Mucosa of stomach (tissue), 1 donor: Measurements from ENCODE around the gene AGMAT.

Source experiments
- H3K27me3 ChIP-seq: one replicate; pipeline ENCODE4 v1.7.0; 2013; ENCODE audit warnings: mild to moderate bottlenecking, low read length; ENCODE audit not compliant: control insufficient read depth, insufficient read depth
- H3K36me3 ChIP-seq: one replicate; pipeline ENCODE4 v1.7.0; 2013; ENCODE audit warnings: low read length; ENCODE audit not compliant: control insufficient read depth, insufficient read depth
- H3K4me1 ChIP-seq: one replicate; pipeline ENCODE4 v1.7.0; 2013; ENCODE audit warnings: mild to moderate bottlenecking, low read length; ENCODE audit not compliant: control insufficient read depth, insufficient read depth
- H3K4me3 ChIP-seq: one replicate; pipeline ENCODE4 v1.7.0; 2013; ENCODE audit warnings: low read length
- H3K9ac ChIP-seq: one replicate; pipeline ENCODE4 v1.7.0; 2013; ENCODE audit warnings: mild to moderate bottlenecking, low read length, moderate library complexity
- H3K9me3 ChIP-seq: one replicate; pipeline ENCODE4 v1.7.0; 2013; ENCODE audit warnings: mild to moderate bottlenecking, low read length, moderate library complexity; ENCODE audit not compliant: control insufficient read depth
- donor health status: Pancreatic carcinoma.

Gene AGMAT

GRCh38 chr1:15542388-15543250 lies 42.2 kb downstream of the AGMAT start:
- Histone ChIP-seq H3K4me1 (no peaks in the 10 kb centered on the region), H3K27me3 (no peaks in the 10 kb centered on the region), H3K9ac (no peak overlapping the region), H3K36me3 (peaks cover 8% of the 10 kb centered on the region), H3K4me3 (no peak overlapping the region), H3K9me3 (no peaks in the 10 kb centered on the region)

- Histone ChIP-seq H3K27me3 (no peaks in the 10 kb centered on the region), H3K9me3 (no peaks in the 10 kb centered on the region), H3K36me3 (peaks cover 11% of the 10 kb centered on the region), H3K4me3 (no peak overlapping the region), H3K9ac (no peak overlapping the region), H3K4me1 (no peaks in the 10 kb centered on the region)
These were observed 43.5 kb downstream of the AGMAT start for GRCh38 chr1:15541231-15541792.

- H3K9me3 ChIP-seq: no peaks in the 10 kb centered on the region
- H3K4me3 ChIP-seq: no peak overlapping the region
- H3K36me3 ChIP-seq: peaks cover 11% of the 10 kb centered on the region
- H3K4me1 ChIP-seq: no peaks in the 10 kb centered on the region
- no peaks in the 10 kb centered on the region for H3K27me3 ChIP-seq
- H3K9ac ChIP-seq: no peak overlapping the region
These were observed 44.7 kb downstream of the AGMAT start for GRCh38 chr1:15540186-15540585.

GRCh38 chr1:15538771-15539170 lies 46.1 kb downstream of the AGMAT start:
- Histone ChIP-seq H3K27me3 (no peaks in the 10 kb centered on the region), H3K36me3 (peaks cover 11% of the 10 kb centered on the region), H3K9me3 (no peaks in the 10 kb centered on the region), H3K4me1 (no peaks in the 10 kb centered on the region), H3K9ac (no peak overlapping the region), H3K4me3 (no peak overlapping the region)

GRCh38 chr1:15531682-15532081 lies 53.2 kb downstream of the AGMAT start:
- H3K4me1 ChIP-seq: peaks cover 5% of the 10 kb centered on the region
- H3K36me3 ChIP-seq: no peaks in the 10 kb centered on the region
- H3K4me3 ChIP-seq: no peak overlapping the region
- H3K9me3 ChIP-seq: no peaks in the 10 kb centered on the region
- no peak overlapping the region for H3K9ac ChIP-seq
- H3K27me3 ChIP-seq: no peaks in the 10 kb centered on the region

- Histone ChIP-seq H3K9me3 (no peaks in the 10 kb centered on the region), H3K27me3 (no peaks in the 10 kb centered on the region), H3K36me3 (no peaks in the 10 kb centered on the region), H3K9ac (no peak overlapping the region), H3K4me3 (no peak overlapping the region), H3K4me1 (peaks cover 9% of the 10 kb centered on the region)
These were observed 53.8 kb downstream of the AGMAT start for GRCh38 chr1:15531003-15531402.

- Histone ChIP-seq H3K4me1 (peaks cover 19% of the 10 kb centered on the region), H3K9ac (peak within 1 kb of the TSS; percentile 91), H3K9me3 (no peaks in the 10 kb centered on the region), H3K36me3 (no peaks in the 10 kb centered on the region), H3K27me3 (no peaks in the 10 kb centered on the region), H3K4me3 (peak within 1 kb of the TSS; percentile 85)
These were observed 58.1 kb downstream of the AGMAT start, which contains the start of gene DNAJC16 for GRCh38 chr1:15526490-15527339. Gene DNAJC16 (plus strand): TSS chr1:15526848. CDS start chr1:15529106, 2,258 bp downstream.

- H3K9me3 ChIP-seq: no peaks in the 10 kb centered on the region
- peak overlapping the region; percentile 77 for H3K9ac ChIP-seq
- H3K4me1 ChIP-seq: peaks cover 19% of the 10 kb centered on the region
- H3K27me3 ChIP-seq: no peaks in the 10 kb centered on the region
- H3K36me3 ChIP-seq: no peaks in the 10 kb centered on the region
- no peak overlapping the region for H3K4me3 ChIP-seq
These were observed 58.8 kb downstream of the AGMAT start for GRCh38 chr1:15526021-15526489.

GRCh38 chr1:15525050-15526020 lies 59.5 kb downstream of the AGMAT start:
- Histone ChIP-seq H3K27me3 (no peaks in the 10 kb centered on the region), H3K9me3 (no peaks in the 10 kb centered on the region), H3K4me1 (peaks cover 19% of the 10 kb centered on the region), H3K9ac (peak overlapping the region; percentile 77), H3K4me3 (peak overlapping the region; percentile 60), H3K36me3 (no peaks in the 10 kb centered on the region)

- no peaks in the 10 kb centered on the region for H3K27me3 ChIP-seq
- peaks cover 19% of the 10 kb centered on the region for H3K4me1 ChIP-seq
- no peak overlapping the region for H3K4me3 ChIP-seq
- no peaks in the 10 kb centered on the region for H3K9me3 ChIP-seq
- H3K9ac ChIP-seq: peak overlapping the region; percentile 66
- no peaks in the 10 kb centered on the region for H3K36me3 ChIP-seq
These were observed 60.4 kb downstream of the AGMAT start for GRCh38 chr1:15524283-15525049.

GRCh38 chr1:15524021-15524282 lies 60.9 kb downstream of the AGMAT start, which contains the start of gene CASP9:
Gene CASP9 (minus strand): TSS chr1:15524215. CDS start chr1:15524200, 15 bp downstream.
- Histone ChIP-seq H3K9me3 (no peaks in the 10 kb centered on the region), H3K4me1 (peaks cover 19% of the 10 kb centered on the region), H3K9ac (peak within 1 kb of the TSS; percentile 77), H3K4me3 (peak within 1 kb of the TSS; percentile 1), H3K36me3 (no peaks in the 10 kb centered on the region), H3K27me3 (no peaks in the 10 kb centered on the region)
